ENCODE results near the gene CPLX1.

CPLX1 gene

GRCh38 chr4:854356-854755 is 28.4 kb upstream of the CPLX1 start:
- no peak for DNase-seq

- DNase-seq: no peak
Measured at GRCh38 chr4:853416-853781, 27.5 kb upstream of the CPLX1 start.

- DNase-seq: no peak
Measured at GRCh38 chr4:851701-852430, 25.9 kb upstream of the CPLX1 start.

GRCh38 chr4:850323-850945 is 24.5 kb upstream of the CPLX1 start:
- no peak for DNase-seq

- DNase-seq: no peak
Measured at GRCh38 chr4:849478-850175, 23.7 kb upstream of the CPLX1 start.

DNA sequence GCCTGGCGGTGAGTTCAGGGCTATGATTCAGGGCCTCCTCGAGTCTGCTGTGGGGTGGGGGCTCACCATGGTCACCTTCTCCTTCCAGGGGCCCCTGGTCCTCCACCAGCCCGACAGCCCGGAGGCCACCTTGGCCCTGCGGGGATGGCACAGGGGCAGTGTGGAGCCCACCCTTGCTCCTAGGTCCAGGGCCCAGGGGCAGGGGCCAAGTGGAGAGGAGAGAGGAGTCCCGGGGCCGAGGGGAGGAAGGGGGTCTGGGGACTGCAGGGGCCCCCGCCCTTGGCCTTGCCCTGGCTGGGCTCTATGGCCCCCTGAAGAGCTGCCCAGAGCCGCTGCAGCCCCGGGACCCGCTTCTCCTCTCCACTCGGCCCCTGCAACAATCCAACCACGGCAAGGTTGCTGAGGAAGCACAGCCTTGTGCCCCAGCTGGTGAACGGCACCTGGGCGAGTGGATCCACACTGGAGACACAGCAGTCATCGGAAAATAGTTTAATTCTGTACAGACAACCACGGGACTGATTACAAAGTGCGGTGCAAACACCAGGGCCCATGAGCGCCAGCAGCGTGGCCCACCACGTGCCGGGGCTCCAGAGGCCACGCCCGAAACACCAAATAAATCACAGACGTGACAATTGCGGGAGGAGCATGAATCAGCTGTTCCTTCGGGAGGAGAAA is 23.0 kb upstream of the CPLX1 start:
- no peak for DNase-seq

- no peak for DNase-seq
Measured at GRCh38 chr4:848307-848691, 22.4 kb upstream of the CPLX1 start.

- DNase-seq: no peak
Measured at GRCh38 chr4:845836-846251, 19.9 kb upstream of the CPLX1 start.

- DNase-seq: no peak
Measured at GRCh38 chr4:845233-845835, 19.4 kb upstream of the CPLX1 start.

- DNase-seq: no peak
Measured at GRCh38 chr4:844752-845232, 18.9 kb upstream of the CPLX1 start.

DNA sequence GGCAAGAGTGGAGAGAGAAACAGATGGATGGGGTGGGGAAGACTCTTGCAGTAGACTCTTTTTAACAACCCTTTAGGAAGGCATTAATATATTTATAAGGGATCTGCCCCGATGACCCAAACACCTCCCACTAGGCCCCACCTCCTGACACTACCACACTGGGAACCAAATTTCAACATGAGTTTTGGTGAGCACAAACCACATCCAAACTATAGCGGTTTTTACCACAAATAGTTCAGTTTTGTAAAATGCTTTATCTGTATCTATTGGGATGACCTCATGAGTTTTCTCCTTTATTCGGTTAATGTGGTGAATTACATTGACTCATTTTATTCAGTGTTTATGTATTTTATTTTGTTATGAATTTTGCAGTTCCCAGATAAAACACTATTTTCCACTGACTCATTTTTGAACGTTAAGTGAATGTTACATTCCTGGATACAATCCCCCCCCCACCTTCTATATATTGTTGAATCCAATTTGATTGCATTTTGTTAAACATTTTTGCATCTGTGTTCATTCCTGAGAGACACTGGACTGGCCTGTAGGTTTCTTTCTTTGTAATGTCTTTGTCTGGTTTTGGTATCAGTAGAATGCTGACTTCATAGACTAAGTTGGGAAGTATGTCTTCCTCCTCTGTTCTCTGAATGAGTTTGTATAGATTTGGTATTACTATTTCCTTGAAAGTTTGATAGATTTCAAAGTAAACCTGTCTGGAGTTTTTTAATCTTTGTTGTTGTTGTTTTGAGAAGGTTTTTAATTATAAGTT is 13.9 kb upstream of the CPLX1 start:
- DNase-seq: no peak

GRCh38 chr4:837772-838171 is 11.8 kb upstream of the CPLX1 start:
- DNase-seq: no peak

DNA sequence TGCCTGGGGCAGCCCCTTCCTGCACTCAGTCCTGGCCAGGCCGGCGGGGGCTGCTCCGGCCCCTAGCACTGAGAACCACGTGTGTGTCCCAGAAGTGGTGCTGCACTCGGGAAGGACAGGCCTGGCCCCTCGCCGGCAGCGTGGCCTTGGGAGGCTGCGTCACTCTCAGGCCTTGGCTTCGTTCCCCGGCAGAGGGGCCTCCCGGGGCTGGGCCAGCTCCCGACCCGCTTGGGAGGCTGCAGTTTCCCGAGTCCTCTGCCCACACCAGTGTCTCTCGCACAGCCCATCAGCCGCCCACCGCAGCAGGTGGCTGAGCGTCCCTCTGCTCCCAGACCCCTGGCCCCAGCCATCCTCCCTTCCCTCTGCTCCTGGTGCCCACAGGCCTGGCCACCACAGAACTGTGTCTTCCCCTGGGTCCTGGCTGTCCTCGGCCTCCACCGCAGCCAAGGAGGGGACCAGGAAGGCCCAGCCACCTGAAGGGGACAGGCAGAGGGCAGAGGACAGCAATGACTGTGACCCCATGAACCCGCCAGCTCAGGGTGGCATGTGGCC is 10.9 kb upstream of the CPLX1 start:
- no peak for DNase-seq

DNA sequence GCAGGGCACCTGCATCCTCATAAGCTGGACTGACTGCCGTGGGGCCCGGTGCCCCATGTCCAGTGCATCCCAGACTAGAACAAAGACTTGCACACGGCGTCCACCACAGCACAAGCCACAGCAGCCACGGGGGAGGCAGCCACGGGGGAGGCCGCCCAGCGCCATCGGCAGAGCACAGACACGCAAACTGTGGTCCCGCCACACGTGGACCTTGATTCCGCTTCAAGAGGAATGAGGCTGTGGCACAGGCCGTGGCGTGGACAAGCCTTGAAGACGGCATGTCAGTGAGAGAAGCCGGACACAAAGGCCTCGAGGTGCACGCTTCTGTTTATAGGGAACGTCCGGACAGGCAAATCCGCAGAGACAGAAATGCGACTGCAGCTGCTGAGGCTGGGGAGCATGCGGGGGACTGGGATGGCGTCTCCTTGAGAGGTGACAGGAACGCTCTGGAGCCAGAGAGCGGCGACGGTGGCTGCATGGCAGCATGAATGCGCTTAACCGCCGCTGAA is 10.1 kb upstream of the CPLX1 start:
- DNase-seq: no peak

GRCh38 chr4:835148-836002 is 9.4 kb upstream of the CPLX1 start:
- DNase-seq: no peak

DNA sequence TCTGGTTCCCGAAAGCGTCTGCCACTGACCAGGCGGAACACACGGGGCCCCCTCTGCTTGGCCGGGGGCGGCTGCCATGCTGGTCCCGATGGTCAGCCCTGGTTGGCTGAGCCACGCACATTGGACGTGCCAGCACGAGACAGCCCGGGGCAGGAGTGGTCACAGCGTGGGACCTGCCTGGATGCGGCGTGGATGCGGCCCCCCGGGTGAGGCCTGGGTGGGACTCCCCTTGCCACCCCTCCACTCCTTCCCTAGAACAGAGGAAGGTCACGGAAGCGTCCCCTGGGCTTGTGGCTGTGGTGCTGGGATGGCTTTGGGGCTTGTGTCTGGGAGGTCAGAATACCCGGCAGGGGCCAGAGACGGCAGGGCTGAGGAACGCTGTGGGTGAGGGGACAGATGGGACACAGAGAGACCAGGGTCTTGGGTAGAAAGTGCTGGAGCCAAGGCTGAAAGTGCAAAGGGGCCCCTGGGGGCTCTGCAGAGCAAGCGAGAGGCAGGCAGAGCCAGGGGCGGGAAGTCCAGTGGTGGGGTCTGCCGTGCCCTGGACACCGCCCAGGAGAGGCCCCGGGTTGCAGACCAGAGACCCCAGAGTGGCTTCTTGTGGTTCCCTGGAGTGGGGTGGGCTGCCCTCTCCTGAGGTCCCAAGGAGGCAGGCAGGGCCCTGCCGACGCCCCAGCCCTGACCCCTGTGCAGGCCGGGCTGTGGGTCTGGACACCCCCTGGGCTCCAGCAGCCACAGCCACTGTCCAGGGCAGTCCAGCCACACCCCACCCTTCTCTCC is 8.6 kb upstream of the CPLX1 start:
- no peak for DNase-seq

DNA sequence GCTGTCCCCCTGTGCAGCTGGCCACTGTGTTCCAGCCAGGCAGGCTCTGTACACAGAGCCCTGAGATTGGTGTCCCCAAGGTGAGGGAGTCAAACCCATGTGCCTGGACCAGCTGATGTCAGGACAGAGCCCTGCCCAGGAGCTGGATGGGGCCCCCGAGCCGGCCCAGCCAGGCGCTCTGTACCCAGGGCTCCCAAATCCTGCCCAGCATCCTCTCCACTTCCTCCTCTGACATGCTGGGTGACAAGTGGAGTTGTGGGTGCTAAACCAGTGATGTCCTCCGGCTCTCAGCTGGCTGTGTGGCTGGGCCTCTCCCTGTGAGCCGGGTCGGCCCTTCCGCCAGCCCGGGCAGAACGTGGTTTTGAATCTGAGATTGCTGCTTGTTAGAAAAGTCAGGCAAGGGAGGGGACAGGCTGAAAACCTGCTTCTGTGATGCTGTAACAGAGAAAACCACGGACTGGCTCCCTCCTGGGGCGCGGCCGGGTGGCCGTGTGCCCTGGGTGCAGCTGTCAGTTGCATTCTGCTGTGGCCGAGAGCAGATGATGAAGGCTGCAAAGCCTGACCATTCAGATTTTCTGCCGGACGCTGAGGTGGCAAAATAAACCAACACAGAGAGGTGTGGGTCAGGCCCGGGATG is 7.9 kb upstream of the CPLX1 start:
- DNase-seq: no peak

DNA sequence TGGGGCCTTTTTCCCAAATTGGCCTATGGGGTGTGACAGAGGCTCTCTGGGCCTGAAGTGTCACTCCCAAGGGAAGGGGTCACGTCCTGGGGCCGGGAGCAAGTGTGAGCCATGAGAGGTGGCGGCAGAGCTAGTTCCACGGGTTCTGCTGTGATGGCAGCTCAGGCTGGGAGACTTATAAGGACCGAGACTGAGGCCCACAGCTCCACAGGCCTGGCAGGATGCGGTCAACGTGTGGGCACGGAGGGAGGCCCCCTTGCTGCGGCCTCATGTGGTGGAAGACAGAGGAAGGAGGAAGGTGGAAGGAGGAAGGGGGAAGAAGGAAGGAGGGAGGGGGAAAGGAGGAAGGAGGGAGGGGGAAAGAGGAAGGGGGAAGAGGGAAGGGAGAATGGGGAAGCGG is 7.2 kb upstream of the CPLX1 start:
- DNase-seq: no peak

- no peak for DNase-seq
Measured at GRCh38 chr4:832536-832935, 6.6 kb upstream of the CPLX1 start.
